GM19452 (cell line): ENCODE data around the gene IFNLR1.

Source experiments
- ATAC-seq: cut with Tn5 transposase; IDR thresholded peaks from one replicate; pipeline ENCODE4 v1.9.1; 2021; ENCODE audit not compliant: unreplicated experiment

IFNLR1 gene

DNA sequence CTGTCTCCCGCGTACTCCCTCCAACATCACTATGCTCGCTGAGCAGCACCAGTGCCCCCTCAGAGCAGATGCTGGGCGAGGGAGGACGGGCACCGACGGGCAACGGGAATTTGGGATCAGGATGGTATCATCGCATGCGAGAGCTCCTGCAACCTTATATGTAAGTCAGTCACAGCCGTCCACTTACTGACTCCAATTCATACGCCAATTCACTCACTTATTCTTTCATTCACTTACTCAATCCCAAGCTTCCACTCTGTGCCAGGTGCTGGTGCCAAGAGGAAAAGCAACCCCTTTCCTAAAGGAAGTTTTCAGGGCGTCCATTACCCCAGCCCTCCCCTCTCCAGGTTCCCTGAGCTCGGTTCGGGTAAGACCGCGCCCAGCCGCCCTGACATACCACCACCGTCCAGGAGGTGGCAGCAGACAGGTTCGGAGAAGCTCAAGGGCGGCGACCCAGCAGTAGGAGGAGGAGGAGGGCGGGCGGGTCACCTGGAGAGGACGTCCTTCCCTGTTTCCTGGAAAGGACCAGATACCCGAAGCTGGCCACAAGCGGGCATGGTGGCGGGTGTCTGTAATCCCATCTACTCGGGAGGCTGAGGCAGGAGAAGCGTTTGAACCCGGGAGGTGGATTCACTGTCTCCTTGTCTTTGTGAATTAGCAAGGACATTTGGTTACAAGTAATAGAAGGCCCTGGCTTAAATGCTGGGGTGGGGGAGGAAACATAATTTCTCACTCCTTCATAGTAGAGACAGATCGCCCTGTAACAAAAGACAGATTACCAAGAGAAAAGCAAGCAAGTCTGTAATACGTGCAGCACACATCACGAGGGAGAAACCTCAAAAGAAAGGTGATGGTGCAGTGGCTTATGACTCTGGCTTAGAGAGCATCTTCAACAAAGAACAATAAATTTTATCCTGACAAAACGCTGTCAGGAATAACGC is 36.6 kb downstream of the IFNLR1 start:
- ATAC-seq = no peak

- no peak for ATAC-seq
These were observed 37.2 kb downstream of the IFNLR1 start for GRCh38 chr1:24149866-24150233.

- ATAC-seq = no peak
These were observed 39.3 kb downstream of the IFNLR1 start for GRCh38 chr1:24147816-24148215.

- no peak for ATAC-seq
These were observed 39.9 kb downstream of the IFNLR1 start for GRCh38 chr1:24147194-24147593.

GRCh38 chr1:24142546-24143534 is 44.2 kb downstream of the IFNLR1 start, which contains the start of gene IL22RA1:
TSS of gene IL22RA1 (minus strand) at chr1:24143140. CDS start at chr1:24143082, 58 bp downstream.
- no peak for ATAC-seq

GRCh38 chr1:24141311-24141997 is 45.6 kb downstream of the IFNLR1 start:
- ATAC-seq = no peak

DNA sequence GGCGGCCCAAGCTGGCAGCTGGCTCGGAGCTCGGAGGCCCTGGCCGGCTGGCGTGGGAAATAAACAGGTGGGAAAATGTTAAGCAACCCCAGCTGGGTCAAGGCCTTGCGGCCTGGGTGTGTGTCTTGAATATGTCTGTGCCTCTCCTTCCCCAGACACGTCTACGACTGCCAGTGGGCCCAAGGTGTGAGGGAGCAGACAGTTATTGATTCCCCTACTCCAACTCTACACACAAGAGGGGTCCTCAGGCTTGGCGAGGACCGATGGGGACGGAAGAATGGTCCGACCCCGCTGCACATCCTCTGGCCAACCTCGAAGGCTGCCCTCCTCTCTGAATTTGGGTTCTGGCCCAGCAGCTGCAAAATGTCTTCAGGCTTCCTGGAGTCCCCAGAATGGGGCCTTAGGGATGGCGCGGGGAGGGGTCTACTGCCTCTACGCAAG is 46.3 kb downstream of the IFNLR1 start:
- no peak for ATAC-seq

DNA sequence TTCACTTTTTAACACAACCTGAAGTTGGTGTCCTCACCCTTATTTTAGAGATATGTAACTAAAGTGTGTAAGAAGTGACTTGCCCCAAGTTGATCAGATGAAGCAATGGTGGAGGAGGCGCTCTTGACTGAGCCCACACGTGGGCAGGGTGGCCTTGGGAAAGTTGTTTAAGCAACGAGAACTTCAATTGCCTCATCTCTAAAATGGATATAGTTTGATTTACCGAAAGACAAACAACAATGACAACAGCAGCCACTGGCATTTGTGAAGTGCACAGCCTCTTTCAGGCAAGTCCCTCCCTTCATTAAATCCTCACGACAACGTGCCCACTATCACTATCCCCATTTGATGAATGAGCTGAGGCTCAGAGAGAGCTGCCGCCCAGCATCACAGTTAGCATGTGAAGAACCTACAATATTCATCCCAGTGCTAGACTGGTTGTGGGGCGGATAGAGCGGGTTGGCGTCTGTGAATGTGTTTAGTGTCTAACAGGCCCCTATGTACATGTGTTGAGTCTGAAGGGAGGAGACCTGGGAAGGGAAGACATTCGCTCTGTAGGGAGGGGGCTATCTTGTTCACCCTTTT is 47.2 kb downstream of the IFNLR1 start:
- no peak for ATAC-seq

DNA sequence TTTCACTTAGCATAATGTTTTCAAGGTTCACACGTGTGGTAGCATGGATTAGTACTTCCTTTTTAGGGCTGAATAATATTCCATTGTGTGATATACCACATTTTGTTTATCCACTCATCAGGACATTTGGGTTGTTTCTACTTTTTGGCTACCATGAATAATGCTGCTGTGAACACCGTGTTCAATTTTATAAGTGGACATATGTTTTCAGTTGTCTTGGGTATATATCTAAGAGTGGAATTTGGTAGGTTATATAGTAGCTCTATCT is 47.9 kb downstream of the IFNLR1 start:
- no peak for ATAC-seq

DNA sequence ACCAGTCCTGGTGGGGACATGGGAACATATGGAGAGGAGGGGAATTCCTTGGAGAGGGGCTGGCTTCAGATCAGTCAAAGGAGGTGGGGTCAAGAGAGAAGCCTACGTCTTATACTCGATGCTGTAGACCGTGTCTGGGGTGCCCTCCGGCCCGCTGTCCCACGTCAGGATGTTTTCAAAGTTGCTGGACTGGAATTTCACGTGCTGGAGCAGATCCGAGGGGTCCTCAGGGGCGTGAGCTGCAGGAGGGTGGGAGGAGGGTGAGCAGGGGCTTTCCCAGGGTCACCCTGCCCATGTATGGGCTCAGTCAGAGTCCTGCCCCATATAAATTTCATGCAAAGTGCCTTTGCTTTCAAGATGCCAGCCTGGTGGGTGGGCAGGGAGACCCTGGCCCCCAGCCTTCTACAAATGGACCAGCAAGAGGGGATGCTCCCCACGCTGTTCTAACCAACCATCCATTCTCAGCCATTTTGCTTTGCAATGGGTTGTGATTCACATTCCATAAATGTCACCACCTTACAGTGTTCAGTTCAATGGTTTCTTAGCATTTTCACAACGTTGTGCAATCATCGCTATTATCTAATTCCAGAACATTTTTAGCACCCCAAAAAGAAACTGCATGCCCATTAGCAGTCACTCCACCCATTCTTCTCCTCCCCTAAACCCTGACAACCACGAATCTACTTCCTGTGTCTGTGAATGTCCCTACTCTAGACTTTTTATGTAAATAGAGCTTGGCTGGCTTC is 48.4 kb downstream of the IFNLR1 start:
- ATAC-seq = no peak

DNA sequence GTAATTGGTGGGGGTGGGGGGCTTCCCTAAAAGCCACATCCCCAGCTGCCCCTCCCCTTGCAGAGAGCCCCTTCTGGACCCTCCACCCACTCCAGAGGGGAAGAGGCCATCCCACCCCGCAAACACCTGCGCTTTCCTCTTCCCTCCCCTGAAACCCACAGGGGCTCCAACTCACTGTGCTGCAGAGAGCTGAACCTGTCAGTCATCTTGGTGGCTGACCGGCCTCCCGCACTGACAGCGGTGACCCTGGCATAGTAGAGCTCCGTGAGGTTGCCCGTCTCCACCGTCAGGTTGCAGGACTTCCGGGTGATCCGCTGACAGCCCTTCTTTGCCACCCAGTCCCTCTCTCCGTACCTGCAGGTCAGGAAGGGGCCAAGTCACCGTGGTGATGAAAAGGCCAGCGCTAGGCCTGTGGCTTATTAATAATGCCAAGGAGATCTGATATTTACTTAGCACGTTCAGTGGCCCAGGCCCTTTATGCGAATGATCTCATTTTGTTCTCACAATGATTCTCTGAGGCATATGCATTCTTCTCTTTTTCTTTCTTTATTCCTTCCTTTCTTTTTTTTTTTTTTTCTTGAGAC is 50.0 kb downstream of the IFNLR1 start:
- ATAC-seq = no peak

DNA sequence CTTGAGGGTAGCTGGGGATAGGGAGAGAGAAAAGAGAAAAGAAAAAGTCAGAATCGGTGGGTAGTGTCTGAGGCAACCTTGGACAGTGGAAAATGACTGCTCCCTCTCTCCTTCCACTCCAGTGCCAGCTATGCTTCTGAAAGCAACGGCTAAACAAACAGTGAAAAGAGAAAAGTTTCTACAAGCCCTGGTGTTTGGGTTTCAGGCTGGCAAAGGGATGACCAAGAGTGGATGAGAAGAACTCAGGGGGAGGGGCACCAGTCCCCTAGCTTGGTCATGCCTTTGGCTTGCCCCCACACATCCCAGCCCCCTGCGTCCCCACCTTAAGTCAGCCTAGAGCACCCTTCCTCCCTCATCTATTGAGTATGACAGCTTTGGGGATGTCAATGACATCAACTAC is 52.7 kb downstream of the IFNLR1 start:
- no peak for ATAC-seq

DNA sequence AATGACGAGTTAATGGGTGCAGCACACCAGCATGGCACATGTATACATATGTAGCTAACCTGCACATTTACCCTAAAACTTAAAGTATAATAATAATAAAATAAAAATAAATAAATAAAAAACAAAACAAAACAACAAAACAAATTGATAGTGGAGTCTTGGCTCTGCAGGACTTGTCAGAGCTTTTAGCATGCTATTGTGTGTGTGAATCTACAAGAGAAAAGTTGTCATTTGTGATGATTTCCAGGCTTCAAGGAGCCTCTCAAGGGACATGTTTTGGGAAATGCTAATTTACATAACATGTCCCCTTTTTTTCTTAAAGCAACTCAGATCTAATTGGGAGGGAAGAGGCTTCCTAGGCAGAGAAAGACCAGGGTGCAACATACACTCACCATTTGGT is 53.3 kb downstream of the IFNLR1 start:
- ATAC-seq = no peak

GRCh38 chr1:24130385-24130784 is 56.7 kb downstream of the IFNLR1 start:
- ATAC-seq = no peak

- no peak for ATAC-seq
These were observed 59.2 kb downstream of the IFNLR1 start for GRCh38 chr1:24127801-24128363.

DNA sequence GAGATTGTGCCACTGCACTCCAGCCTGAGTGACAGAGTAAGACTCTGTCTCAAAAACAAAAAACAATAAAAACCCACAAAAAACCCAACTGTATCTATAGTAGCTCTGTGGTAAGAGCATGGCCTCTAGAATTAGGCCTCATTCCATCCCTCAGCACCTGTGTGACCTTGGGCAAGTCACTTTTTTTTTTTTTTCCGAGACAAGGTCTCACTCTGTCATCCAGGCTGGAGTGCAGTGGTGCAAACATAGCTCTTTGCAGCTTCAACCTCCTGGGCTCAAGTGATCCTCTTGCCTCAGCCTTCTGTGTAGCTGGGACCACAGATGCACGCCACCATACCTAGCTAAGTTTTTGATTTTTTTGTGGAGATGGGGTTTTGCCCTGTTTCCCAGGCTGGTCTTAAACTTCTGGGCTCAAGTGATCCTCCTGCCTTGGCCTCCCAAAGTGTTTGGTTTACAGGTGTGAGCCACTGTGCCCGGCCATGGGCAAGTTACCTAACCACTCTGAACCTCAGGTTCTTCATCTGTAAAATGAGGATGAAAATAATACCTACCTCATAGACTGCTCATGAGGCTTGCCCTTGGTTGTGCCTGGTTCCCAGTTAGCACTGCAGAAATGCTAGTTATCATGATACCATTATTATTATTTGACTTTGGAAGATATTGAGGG is 59.8 kb downstream of the IFNLR1 start:
- ATAC-seq = no peak

DNA sequence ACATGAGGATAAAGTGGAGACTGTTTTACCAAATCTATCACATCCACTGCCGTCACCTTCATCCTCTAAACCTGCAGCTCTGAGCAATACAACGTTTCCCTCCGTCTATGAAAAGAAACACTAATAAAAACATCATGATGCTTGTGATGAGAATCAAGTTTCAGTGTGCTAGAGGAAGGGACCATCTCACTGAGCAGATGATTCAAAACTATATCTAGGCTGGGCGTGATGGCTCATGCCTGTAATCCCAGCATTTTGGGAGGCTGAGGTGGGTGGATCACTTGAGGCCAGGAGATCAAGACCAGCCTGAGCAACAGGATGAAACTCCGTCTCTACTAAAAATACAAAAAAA is 60.4 kb downstream of the IFNLR1 start:
- ATAC-seq = no peak

DNA sequence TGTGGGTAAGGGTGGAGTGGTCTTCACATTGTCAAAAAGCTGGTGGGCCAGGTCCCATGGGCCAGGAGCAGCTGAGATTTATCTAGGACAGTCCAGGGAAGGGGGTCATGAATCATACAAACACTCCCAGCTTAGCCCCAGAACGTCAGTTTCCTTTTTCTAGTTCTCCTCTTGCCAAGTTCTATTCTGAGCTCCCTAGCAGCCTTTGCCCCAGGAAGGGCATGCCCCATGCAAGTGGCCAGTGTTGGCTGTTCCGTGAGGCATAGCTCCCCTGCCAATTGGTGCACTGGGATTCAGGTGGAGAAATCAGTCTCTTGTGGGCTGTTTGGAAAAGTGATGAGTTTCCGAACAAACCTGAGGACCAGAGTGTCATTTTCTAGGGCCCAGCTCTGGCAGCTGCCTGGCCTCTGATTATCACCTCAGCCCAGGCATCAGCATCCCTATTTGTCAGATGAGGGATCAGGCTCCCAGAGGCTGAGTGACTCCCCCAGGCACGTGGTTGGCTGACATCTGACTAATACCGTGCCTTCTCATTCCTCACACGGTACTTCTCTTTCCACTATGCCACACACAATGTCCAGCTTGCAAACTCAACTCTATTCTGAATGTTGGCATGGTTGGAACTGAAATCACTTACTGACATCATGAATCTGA is 60.9 kb downstream of the IFNLR1 start:
- ATAC-seq = no peak

DNA sequence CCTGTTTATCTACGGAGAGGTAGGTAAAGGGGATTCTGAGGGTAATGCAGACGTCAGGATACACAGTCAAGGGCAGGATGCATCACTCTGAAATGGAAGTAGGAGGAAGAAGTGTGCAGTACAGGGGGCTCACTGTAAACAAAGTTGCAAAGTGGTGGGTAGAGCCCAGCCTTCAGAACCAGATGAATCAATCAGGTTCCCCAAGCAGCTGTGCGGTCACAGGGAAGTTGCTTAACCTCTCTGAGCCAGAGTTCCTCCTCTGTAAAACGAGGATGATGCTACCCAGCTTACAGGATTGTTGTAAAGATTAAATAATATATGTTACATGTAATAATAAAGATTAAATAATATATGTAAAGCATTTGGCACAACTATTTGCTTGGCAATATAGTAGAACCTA is 61.6 kb downstream of the IFNLR1 start:
- ATAC-seq = no peak
